Stimulated activated CD4-positive, alpha-beta T cell treated with anti-CD3 and anti-CD28 coated beads, Interleukin-4, amount 100 ng/mL, for 4 hours (primary cell): Measurements from ENCODE around the gene COL13A1.

ENCODE experiments used
- DNase-seq, 2 experiments: peaks; one replicate each; pipeline ENCODE4 v3.0.0-alpha.2; 2020

The COL13A1 gene

GRCh38 chr10:69870591-69870990, 68.9 kb downstream of the COL13A1 start:
- no peak for DNase-seq

- DNase-seq = no peak
Measured at GRCh38 chr10:69871074-69871473, 69.4 kb downstream of the COL13A1 start.

- no peak for DNase-seq
Measured at GRCh38 chr10:69872323-69872722, 70.6 kb downstream of the COL13A1 start.

GRCh38 chr10:69873135-69873639, 71.5 kb downstream of the COL13A1 start:
- no peak for DNase-seq

GRCh38 chr10:69874449-69874848, 72.7 kb downstream of the COL13A1 start:
- no peak for DNase-seq

- no peak for DNase-seq
Measured at GRCh38 chr10:69875856-69876255, 74.2 kb downstream of the COL13A1 start.

GRCh38 chr10:69876286-69876685, 74.6 kb downstream of the COL13A1 start:
- no peak for DNase-seq

- DNase-seq = no peak
Measured at GRCh38 chr10:69876931-69877330, 75.2 kb downstream of the COL13A1 start.

GRCh38 chr10:69878038-69878437, 76.3 kb downstream of the COL13A1 start:
- no peak for DNase-seq

- no peak for DNase-seq
Measured at GRCh38 chr10:69878951-69879350, 77.2 kb downstream of the COL13A1 start.

GRCh38 chr10:69879634-69880257, 78.0 kb downstream of the COL13A1 start:
- no peak for DNase-seq

GRCh38 chr10:69880301-69881081, 78.8 kb downstream of the COL13A1 start:
- DNase-seq = no peak

- DNase-seq = no peak
Measured at GRCh38 chr10:69881202-69881601, 79.5 kb downstream of the COL13A1 start.

- no peak for DNase-seq
Measured at GRCh38 chr10:69883310-69884023, 81.8 kb downstream of the COL13A1 start.

GRCh38 chr10:69884024-69884367, 82.3 kb downstream of the COL13A1 start:
- DNase-seq = no peak

GRCh38 chr10:69884686-69885085, 83.0 kb downstream of the COL13A1 start:
- DNase-seq = no peak

- DNase-seq = no peak
Measured at GRCh38 chr10:69885379-69886013, 83.8 kb downstream of the COL13A1 start.

- DNase-seq = no peak
Measured at GRCh38 chr10:69888882-69889584, 87.3 kb downstream of the COL13A1 start.

GRCh38 chr10:69890065-69890847, 88.5 kb downstream of the COL13A1 start:
- DNase-seq = no peak

- DNase-seq = no peak
Measured at GRCh38 chr10:69891057-69891617, 89.4 kb downstream of the COL13A1 start.

- DNase-seq = no peak
Measured at GRCh38 chr10:69892406-69892805, 90.7 kb downstream of the COL13A1 start.
